Activated naive CD4-positive, alpha-beta T cell treated with anti-CD3 and anti-CD28 coated beads for 36 hours (primary cell): ENCODE results near the gene KDM2A. TPM values are rescaled to one million over a fixed set of nuclear protein-coding genes. Genes with fewer than 3 reads are reported as not detected.
A peak's percentile ranks its signal among the peaks of the same experiment; 100 is the strongest.

Experiments used
- CTCF ChIA-PET: fragments of 350-600 bp; sonication (Branson Sonifier 250); formaldehyde crosslinking; loops from one replicate; lab custom pipeline; 2021; ENCODE audit warnings: antibody characterized with exemption; lab: Charles Lee
- DNase-seq: peaks from one replicate; pipeline ENCODE4 v3.0.0-alpha.2; 2020
- H3K27ac Mint-ChIP-seq: one replicate; pipeline ENCODE4 v1.8.0; 2021; ENCODE audit warnings: mild to moderate bottlenecking, mixed read lengths
- H3K27me3 Mint-ChIP-seq: one replicate; pipeline ENCODE4 v1.8.0; 2021; ENCODE audit warnings: low read depth, mixed read lengths
- H3K36me3 Mint-ChIP-seq: one replicate; pipeline ENCODE4 v1.8.0; 2021; ENCODE audit warnings: low read depth, mixed read lengths
- H3K4me1 Mint-ChIP-seq: one replicate; pipeline ENCODE4 v1.8.0; 2021; ENCODE audit warnings: low read depth, mixed read lengths
- H3K4me3 Mint-ChIP-seq: one replicate; pipeline ENCODE4 v1.8.0; 2021; ENCODE audit warnings: mild to moderate bottlenecking, moderate library complexity, mixed read lengths
- H3K9me3 Mint-ChIP-seq: one replicate; pipeline ENCODE4 v1.8.0; 2021; ENCODE audit warnings: mixed read lengths
- intact Hi-C: fragments of 100-400 bp; cut with micrococcal nuclease; formaldehyde crosslinking; loops from one replicate; pipeline ENCODE4 v1.15.1; 2023
- total RNA-seq, 2 experiments: library from RNA; stranded (reverse); gene quantifications; one replicate each; pipeline ENCODE4 v1.2.3, GENCODE V29; 2021

KDM2A gene
- total RNA-seq, 2 experiments from 2014 or later: 57.7 to 58.8 TPM

- H3K4me1 Mint-ChIP-seq: peaks cover 13% of the 10 kb centered on the region
- CTCF ChIA-PET: no interaction called here
- no peak overlapping the region for H3K4me3 Mint-ChIP-seq
- peaks cover 38% of the 10 kb centered on the region for H3K36me3 Mint-ChIP-seq
- H3K9me3 Mint-ChIP-seq: peaks cover 8% of the 10 kb centered on the region
- H3K27ac Mint-ChIP-seq: no peak overlapping the region
- H3K27me3 Mint-ChIP-seq: no peaks in the 10 kb centered on the region
- intact Hi-C loops: no loop called here
- no peak for DNase-seq
These were observed 179.7 kb downstream of the KDM2A start for GRCh38 chr11:67298786-67299185.

- no peak overlapping the region for H3K4me3 Mint-ChIP-seq
- H3K9me3 Mint-ChIP-seq: peaks cover 8% of the 10 kb centered on the region
- H3K27me3 Mint-ChIP-seq: no peaks in the 10 kb centered on the region
- CTCF ChIA-PET: no interaction called here
- H3K4me1 Mint-ChIP-seq: peaks cover 9% of the 10 kb centered on the region
- H3K27ac Mint-ChIP-seq: no peak overlapping the region
- peaks cover 32% of the 10 kb centered on the region for H3K36me3 Mint-ChIP-seq
- intact Hi-C loops: no loop called here
- DNase-seq: no peak
These were observed 180.6 kb downstream of the KDM2A start for GRCh38 chr11:67299471-67300191.

- no peak for DNase-seq
- no peak overlapping the region for H3K27ac Mint-ChIP-seq
- peaks cover 9% of the 10 kb centered on the region for H3K4me1 Mint-ChIP-seq
- H3K27me3 Mint-ChIP-seq: no peaks in the 10 kb centered on the region
- peaks cover 28% of the 10 kb centered on the region for H3K36me3 Mint-ChIP-seq
- H3K9me3 Mint-ChIP-seq: peaks cover 8% of the 10 kb centered on the region
- CTCF ChIA-PET: interaction anchor here (1.2 kb wide), 1 partner anchor 9 kb away, joined by 3 read pairs; no protein-coding TSS in a partner anchor
- no peak overlapping the region for H3K4me3 Mint-ChIP-seq
- intact Hi-C loops: no loop called here
These were observed 181.2 kb downstream of the KDM2A start for GRCh38 chr11:67300256-67300755.

- intact Hi-C loops: no loop called here
- DNase-seq: no peak
- CTCF ChIA-PET: interaction anchor here (1.2 to 3.1 kb wide), 2 partner anchors 10 to 38 kb away, joined by 3 to 11 read pairs; no protein-coding TSS in a partner anchor
- Mint-ChIP-seq H3K27me3 (no peaks in the 10 kb centered on the region), H3K4me3 (no peak overlapping the region), H3K27ac (no peak overlapping the region), H3K36me3 (peaks cover 23% of the 10 kb centered on the region), H3K9me3 (peaks cover 7% of the 10 kb centered on the region), H3K4me1 (peaks cover 9% of the 10 kb centered on the region)
These were observed 181.8 kb downstream of the KDM2A start for GRCh38 chr11:67300756-67301312.

GRCh38 chr11:67301313-67301921 lies 182.4 kb downstream of the KDM2A start:
- H3K4me1 Mint-ChIP-seq: peaks cover 7% of the 10 kb centered on the region
- H3K4me3 Mint-ChIP-seq: no peak overlapping the region
- H3K9me3 Mint-ChIP-seq: peaks cover under 1% of the 10 kb centered on the region
- no peak for DNase-seq
- H3K36me3 Mint-ChIP-seq: peaks cover 17% of the 10 kb centered on the region
- H3K27ac Mint-ChIP-seq: no peak overlapping the region
- H3K27me3 Mint-ChIP-seq: no peaks in the 10 kb centered on the region
- intact Hi-C loops: no loop called here
- CTCF ChIA-PET: interaction anchor here (1.2 to 3.1 kb wide), 3 partner anchors 10 to 39 kb away, joined by 3 to 11 read pairs (median 6); no protein-coding TSS in a partner anchor

GRCh38 chr11:67301951-67302516 lies 183.0 kb downstream of the KDM2A start:
- no peak for DNase-seq
- intact Hi-C loops: no loop called here
- H3K9me3 Mint-ChIP-seq: no peaks in the 10 kb centered on the region
- no peaks in the 10 kb centered on the region for H3K27me3 Mint-ChIP-seq
- CTCF ChIA-PET: interaction anchor here (2.1 to 3.1 kb wide), 2 partner anchors 15 to 40 kb away, joined by 6 to 11 read pairs; no protein-coding TSS in a partner anchor
- H3K36me3 Mint-ChIP-seq: peaks cover 11% of the 10 kb centered on the region
- H3K4me1 Mint-ChIP-seq: peaks cover 7% of the 10 kb centered on the region
- H3K4me3 Mint-ChIP-seq: no peak overlapping the region
- no peak overlapping the region for H3K27ac Mint-ChIP-seq

GRCh38 chr11:67302571-67303131 lies 183.6 kb downstream of the KDM2A start:
- no peak for DNase-seq
- peaks cover 10% of the 10 kb centered on the region for H3K36me3 Mint-ChIP-seq
- H3K9me3 Mint-ChIP-seq: no peaks in the 10 kb centered on the region
- H3K27ac Mint-ChIP-seq: no peak overlapping the region
- H3K4me1 Mint-ChIP-seq: peaks cover 7% of the 10 kb centered on the region
- H3K27me3 Mint-ChIP-seq: no peaks in the 10 kb centered on the region
- H3K4me3 Mint-ChIP-seq: peak overlapping the region; percentile 15
- intact Hi-C loops: no loop called here
- CTCF ChIA-PET: interaction anchor here (1.1 to 3.1 kb wide), 4 partner anchors 15 to 43 kb away, joined by 5 to 11 read pairs (median 6); no protein-coding TSS in a partner anchor

- Mint-ChIP-seq H3K27ac (no peak within 1 kb of the TSS), H3K36me3 (peaks cover 4% of the 10 kb centered on the region), H3K4me1 (peaks cover 5% of the 10 kb centered on the region), H3K4me3 (peak within 1 kb of the TSS; percentile 57), H3K9me3 (no peaks in the 10 kb centered on the region), H3K27me3 (no peaks in the 10 kb centered on the region)
- intact Hi-C loops: no loop called here
- no peak for DNase-seq
- CTCF ChIA-PET: interaction anchor here (1.1 to 3.1 kb wide), 4 partner anchors 14 to 42 kb away, joined by 5 to 11 read pairs (median 6); no protein-coding TSS in a partner anchor
These were observed 184.2 kb downstream of the KDM2A start, which contains the start of gene SSH3 for GRCh38 chr11:67303132-67303834. SSH3 (plus strand) TSS chr11:67303530; CDS start chr11:67303626, 96 bp downstream.

- Mint-ChIP-seq H3K9me3 (no peaks in the 10 kb centered on the region), H3K4me1 (peaks cover 2% of the 10 kb centered on the region), H3K36me3 (no peaks in the 10 kb centered on the region), H3K27me3 (no peaks in the 10 kb centered on the region), H3K27ac (no peak overlapping the region), H3K4me3 (peak overlapping the region; percentile 57)
- intact Hi-C loops: no loop called here
- peak; percentile 33 for DNase-seq
- CTCF ChIA-PET: interaction anchor here (1.0 to 3.1 kb wide), 4 partner anchors 14 to 42 kb away, joined by 3 to 11 read pairs (median 6); no protein-coding TSS in a partner anchor
These were observed 184.9 kb downstream of the KDM2A start for GRCh38 chr11:67303835-67304411.

- Mint-ChIP-seq H3K4me1 (peaks cover 2% of the 10 kb centered on the region), H3K9me3 (no peaks in the 10 kb centered on the region), H3K36me3 (no peaks in the 10 kb centered on the region), H3K27me3 (no peaks in the 10 kb centered on the region), H3K4me3 (peak overlapping the region; percentile 57), H3K27ac (no peak overlapping the region)
- CTCF ChIA-PET: interaction anchor here (1.0 kb wide), 1 partner anchor 43 kb away, joined by 3 read pairs; no protein-coding TSS in a partner anchor
- intact Hi-C loops: no loop called here
- DNase-seq: no peak
These were observed 185.5 kb downstream of the KDM2A start for GRCh38 chr11:67304511-67305113.
